Measurements from ENCODE around the gene MCRS1.

DNA sequence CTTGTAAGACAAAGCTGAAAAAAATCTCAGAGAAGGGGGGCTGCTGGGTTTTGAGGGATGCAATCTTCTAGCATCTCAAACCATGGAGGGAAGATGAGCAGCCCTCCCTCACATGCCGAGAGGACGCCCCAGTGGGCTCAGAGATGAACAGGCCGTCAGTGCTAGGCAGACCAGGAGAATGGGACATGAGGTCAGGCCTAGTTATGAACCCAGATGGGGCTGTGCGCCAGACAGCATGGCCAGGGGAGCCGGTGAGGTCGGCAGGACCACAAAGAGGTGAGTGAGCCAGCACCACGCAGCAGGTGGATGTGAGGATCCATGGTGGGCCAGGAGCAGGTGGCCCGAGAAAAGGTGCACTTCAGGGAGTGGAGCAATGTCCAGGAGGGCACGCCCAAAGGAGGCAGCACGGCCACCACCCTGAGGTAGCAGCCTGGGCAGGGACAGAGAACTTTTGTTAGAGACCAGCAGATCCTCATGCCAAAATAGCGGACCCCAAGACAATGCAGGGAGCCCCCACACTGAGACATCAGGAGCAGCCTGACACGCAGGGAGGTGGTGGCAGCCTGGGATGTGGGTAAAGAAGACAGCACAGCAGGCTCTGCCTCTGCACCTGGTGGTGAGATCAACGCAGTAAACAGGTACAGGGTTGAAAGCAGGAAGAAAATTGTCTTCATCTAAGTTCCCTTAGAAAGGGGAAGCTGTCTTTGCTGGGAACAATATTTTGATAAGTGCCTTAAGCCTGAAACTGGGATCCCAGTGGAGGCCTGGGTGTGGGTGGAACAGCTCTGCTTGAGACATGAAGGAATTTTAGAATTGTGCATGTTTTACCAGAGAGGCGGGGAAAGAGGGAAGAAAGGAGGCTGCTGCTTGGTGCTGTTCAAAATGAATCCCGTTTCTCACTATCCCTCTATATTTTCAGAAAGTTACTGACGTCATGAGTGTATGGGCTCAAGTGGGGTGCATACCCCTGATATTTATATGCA is 17.8 kb upstream of the MCRS1 start:
- TF ChIP-seq, protein P1, sequence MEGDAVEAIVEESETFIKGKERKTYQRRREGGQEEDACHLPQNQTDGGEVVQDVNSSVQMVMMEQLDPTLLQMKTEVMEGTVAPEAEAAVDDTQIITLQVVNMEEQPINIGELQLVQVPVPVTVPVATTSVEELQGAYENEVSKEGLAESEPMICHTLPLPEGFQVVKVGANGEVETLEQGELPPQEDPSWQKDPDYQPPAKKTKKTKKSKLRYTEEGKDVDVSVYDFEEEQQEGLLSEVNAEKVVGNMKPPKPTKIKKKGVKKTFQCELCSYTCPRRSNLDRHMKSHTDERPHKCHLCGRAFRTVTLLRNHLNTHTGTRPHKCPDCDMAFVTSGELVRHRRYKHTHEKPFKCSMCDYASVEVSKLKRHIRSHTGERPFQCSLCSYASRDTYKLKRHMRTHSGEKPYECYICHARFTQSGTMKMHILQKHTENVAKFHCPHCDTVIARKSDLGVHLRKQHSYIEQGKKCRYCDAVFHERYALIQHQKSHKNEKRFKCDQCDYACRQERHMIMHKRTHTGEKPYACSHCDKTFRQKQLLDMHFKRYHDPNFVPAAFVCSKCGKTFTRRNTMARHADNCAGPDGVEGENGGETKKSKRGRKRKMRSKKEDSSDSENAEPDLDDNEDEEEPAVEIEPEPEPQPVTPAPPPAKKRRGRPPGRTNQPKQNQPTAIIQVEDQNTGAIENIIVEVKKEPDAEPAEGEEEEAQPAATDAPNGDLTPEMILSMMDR (IDR thresholded peaks at IDR 0.05) = no peak
- TF ChIP-seq POLR2AphosphoS5 (IDR thresholded peaks at IDR 0.05) = no peak
